Regular cardiac myocyte (primary cell): Measurements from ENCODE around the gene TFF2. TPM values are rescaled to one million over a fixed set of nuclear protein-coding genes. Genes with fewer than 3 reads are reported as not detected.

Experiments used
- total RNA-seq: library from RNA; depleted of rRNA; stranded (reverse); fragments of >200 nt; gene quantifications from 2 replicates; pipeline ENCODE4 v1.2.3, GENCODE V29; 2014

Gene TFF2, protein sequence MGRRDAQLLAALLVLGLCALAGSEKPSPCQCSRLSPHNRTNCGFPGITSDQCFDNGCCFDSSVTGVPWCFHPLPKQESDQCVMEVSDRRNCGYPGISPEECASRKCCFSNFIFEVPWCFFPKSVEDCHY
- not detected in 2 replicates for total RNA-seq

DNA sequence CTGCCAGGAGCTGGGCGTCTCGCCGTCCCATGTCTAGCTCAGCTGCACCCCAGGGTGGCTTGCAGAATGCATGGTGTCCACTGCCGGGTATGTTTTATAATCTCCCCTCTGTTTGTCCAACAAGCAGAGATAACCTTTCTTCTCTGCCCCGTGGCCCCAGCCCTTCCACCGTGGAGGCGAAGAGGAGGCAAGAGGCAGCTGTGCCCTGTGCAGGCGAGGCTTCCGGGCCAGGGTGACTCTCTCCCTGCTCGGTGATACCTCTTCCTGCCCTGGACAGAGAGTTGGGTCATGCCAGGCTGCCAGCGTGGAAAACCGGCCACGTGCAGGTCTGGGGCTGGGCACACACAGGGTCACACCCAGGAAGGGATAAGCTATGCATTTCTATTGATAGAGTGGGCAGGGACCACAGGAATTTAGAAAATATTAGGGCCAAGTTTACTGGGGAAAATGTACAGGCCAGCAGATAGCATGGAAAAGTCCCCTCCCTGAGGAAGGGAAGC, at the start of gene TFF2:
TFF2 (minus strand) TSS at position 68 of the 500 bp plus-strand sequence; CDS start at position 31, 37 bp downstream.

DNA sequence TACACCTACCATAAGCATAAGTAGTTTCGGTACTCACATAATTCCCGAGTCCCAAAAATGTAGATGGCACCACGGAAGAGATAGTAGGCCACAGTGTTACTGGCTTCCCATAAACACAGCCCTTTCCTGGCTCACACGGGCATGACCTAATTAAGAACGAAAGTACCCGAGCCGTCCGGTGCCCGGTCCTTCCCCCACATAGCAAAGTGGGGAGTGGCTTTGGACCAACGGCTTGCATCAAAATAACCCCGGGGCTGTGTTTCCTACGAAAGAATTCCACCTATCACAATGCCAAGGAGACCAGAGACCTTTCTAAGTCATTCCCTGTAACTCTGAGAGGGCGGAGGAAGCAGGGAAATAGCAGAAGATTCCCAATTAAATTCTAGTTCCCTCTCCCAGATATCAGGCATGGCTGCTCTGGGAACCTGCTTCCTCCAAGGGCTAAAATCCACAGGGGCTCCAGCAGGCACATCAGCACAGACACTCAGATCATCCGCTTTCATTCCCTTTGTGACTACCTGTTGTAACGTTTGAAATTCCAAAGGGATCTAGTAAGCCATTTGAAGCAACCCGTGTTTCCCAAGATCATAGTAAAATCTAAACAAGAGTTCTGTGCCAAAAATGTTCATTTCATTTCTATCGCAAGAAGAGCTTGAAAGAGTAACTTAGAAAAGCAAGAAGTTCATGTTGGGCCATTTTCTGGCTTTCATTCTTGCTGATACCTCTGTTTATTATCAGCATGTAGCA, 45.3 kb upstream of the TFF2 start, which contains the start of gene TMPRSS3:
TMPRSS3 (minus strand) TSS at position 148 of the 747 bp plus-strand sequence. CDS start 635 bp downstream, outside the sequence.

DNA sequence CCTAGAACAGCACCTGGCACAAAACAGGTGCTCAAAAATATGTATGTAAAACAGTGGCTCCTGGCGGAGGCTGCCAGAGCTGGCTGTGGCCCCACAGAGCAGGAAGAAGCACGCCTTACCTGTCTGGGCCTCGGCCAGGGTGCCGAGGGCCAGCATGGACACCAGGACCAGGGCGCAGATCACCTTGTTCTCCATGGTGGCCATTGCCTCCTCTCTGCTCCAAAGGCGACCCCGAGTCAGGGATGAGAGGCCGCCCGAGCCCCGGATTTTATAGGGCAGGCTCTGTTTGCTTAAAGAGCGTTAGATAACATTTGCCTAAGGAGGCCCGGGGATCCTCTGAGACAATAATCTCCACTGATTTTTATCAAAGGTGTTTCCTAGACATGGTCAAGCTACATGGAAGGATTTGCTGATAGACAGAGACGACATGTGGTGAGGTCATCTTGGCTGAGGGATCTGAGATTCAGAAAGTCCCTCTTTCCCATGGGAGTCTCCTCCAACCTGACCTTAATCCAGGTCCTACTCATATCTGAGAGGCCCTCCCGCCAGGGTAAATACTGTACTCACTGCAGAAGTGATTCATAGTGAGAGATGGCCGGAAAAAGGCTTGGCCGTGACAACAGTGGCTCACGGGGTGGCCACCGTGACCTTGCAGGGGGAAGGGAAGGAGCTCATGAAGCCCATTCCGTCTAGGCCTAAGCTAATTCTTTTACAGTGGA, 15.7 kb upstream of the TFF2 start, which contains the start of gene TFF1:
TFF1 (minus strand) TSS at position 244 of the 719 bp plus-strand sequence; CDS start at position 204, 40 bp downstream.

DNA sequence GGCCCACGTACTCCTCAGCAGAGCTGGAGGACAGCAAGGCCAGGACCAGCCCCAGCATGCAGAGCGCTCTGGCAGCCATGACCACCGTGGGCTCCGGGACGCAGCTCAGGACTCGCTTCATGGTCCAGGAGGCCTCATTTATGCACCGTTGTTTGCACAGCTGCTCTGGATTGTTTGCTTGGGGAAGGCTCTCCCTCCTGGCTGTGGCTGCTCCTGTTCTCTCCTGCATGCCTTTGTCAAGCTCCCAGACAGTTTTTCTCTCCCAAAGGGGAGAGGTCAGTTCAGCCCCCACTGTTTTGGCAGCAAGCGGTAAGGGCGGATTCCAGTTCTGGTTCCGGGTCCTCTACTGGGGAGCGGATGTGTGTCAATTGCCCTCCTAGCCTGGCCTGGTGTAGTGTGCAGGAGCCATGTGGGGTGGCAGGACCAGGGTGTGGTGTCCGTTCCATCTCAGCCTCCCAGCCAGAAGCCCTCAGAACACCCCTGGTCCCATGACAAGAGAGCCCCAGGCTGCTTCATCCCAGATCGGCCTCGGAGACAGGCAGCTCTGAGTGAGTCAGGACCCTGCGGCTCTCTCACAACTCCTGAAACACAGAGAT, 35.4 kb downstream of the TFF2 start, which contains the start of gene TFF3:
TFF3 (minus strand) TSS at position 114 of the 596 bp plus-strand sequence; CDS start at position 79, 35 bp downstream.

Other genes starting within 250 kb of the TFF2 start
- gene ABCG1, start 131.9 kb downstream of the TFF2 start, total RNA-seq: 2.3 and 5.2 TPM in 2 replicates
- 0.58 TPM in 1 of 2 replicates, not detected in the other for gene TFF3, start 35.6 kb downstream of the TFF2 start, total RNA-seq
- not detected in 2 replicates for gene TFF1, start 15.5 kb upstream of the TFF2 start, total RNA-seq
- not detected in 2 replicates for gene TMPRSS3, start 45.1 kb upstream of the TFF2 start, total RNA-seq
- not detected in 2 replicates for gene UBASH3A, start 52.9 kb upstream of the TFF2 start, total RNA-seq
- gene RSPH1, start 145.2 kb upstream of the TFF2 start, total RNA-seq: under 0.01 TPM in 1 of 2 replicates, not detected in the other
- gene SLC37A1, start 162.9 kb upstream of the TFF2 start, total RNA-seq: 2.5 and 2.8 TPM in 2 replicates